GM21515 (cell line): ENCODE data around the gene ANKRD31.

ENCODE experiments used
- ATAC-seq: cut with Tn5 transposase; IDR thresholded peaks from one replicate; pipeline ENCODE4 v1.9.1; 2021; ENCODE audit not compliant: unreplicated experiment

Gene ANKRD31

DNA sequence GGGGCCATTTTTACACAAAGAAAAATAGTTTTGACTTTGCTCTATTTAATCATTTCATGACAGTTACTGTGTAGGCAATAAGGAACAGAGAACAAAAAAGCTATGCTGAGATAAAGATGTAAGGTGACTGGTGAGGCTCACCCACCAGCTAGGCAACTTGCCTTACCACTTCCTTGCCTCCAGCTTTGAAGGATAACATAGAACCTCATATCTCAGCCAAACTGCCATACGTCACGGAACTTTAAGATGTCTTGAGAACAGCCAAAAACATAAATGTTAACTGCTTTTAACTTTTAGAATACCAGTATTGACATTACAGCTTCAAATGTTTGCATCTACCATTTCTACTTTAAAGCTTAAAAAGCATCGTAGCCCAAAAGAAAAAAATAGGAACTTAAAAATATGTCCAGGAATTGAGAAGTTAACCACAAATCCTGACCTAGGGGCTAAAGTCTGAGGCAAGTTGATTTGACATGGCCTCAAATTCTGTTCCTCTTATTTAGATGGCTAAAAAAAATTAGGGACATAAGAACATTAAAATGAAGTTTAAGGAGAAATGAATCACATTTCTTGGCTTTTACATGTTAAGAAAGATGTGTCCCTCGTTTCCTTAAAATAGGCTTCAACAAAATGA is 176.6 kb downstream of the ANKRD31 start:
- ATAC-seq, result no peak

DNA sequence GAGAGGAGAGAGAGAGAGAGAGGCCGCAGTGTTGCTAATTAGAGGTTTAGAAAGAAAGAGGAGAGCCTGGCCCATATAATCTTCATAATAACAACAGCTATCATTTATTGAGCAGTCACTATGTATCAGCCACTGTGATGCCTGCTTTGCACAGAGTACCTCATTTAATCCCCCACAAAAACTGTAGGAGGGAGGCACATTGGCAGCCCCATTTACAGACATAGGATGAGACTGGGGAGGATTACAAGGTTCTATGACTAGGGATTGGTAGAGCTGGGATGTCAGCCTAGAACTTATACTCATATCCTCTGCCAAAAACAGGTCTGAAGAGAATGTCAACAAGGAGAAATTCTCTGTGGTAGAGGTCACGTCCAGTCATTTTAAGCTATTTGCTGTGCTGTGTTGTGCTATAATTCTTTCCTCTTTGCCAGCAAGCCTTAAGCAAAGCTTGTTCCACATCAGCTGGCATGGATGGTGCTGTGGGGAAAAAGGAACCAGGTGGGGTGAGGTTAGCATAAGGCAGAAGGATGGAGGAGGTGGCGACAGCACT is 177.6 kb downstream of the ANKRD31 start:
- ATAC-seq, result no peak

GRCh38 chr5:75057561-75057960 is 179.1 kb downstream of the ANKRD31 start:
- ATAC-seq, result no peak

- no peak for ATAC-seq
These were observed 180.9 kb downstream of the ANKRD31 start for GRCh38 chr5:75055727-75056144.

- ATAC-seq, result no peak
These were observed 182.3 kb downstream of the ANKRD31 start for GRCh38 chr5:75054134-75054930.

GRCh38 chr5:75053304-75054133 is 183.2 kb downstream of the ANKRD31 start:
- ATAC-seq, result no peak

- no peak for ATAC-seq
These were observed 183.7 kb downstream of the ANKRD31 start for GRCh38 chr5:75053054-75053303.

- no peak for ATAC-seq
These were observed 184.3 kb downstream of the ANKRD31 start, which contains the start of gene GCNT4 for GRCh38 chr5:75052192-75053053. GCNT4 (minus strand) TSS chr5:75052558; CDS start chr5:75030037, 22,521 bp downstream.

GRCh38 chr5:75051217-75051751 is 185.4 kb downstream of the ANKRD31 start:
- no peak for ATAC-seq

DNA sequence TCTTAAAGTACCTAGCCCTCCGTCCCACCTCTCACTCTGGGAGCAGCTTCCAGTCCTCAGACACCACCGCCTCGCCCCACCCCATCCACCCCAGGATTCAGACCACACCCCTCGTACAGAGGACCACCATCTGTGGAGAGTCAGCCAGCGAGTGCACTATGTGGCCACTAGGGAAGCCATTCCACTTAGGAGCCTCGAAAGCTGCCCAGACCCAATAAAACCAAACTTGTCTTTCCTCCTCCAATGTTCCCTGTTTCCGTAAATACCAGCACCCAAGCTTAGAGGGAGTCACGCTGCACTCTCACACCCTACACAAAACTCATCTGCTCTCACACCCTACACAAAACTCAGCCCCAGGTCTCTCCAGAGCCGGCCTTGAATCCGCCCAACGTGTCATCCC is 186.3 kb downstream of the ANKRD31 start:
- ATAC-seq, result no peak

DNA sequence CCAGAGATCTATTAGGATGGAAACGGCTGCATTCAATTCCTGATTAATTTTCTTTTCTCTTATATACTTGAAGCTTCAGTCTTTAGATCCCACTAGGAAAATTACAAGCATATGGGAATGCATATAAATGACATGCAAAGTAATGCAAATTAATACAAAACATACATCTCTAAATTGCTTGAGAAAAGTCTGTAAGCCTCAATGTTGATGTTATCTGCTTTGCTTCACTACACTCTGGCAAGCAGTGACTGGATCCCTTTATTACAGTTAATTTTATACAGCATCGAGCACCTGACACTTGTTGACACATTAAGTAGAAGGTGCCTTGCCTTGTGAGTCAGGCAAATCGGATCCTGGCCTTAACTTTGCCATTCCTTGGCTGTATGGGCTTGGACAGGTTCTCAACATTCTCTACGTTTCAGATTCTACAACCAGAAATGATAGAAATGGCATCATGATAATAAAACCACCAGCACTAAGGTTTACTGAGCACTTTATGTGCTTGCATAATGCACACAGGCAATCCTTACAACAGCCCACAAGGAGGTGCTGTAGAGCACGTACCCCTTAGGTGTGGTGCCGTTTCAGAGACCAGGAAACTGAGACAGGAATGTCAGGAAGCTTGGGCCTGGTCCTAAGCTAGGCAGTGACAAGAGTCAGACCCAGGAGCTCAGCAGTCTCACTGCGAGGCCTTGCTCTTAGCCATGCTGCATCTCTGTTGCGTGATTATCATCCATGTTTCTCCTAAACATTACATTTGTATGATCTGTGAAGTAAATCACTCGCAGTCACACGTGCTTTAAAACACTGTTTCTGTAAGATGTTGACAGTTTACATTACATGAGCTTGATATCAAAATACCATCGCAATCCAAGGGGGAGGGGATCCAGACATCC is 187.0 kb downstream of the ANKRD31 start:
- ATAC-seq, result no peak

GRCh38 chr5:75048457-75048953 is 188.2 kb downstream of the ANKRD31 start:
- ATAC-seq, result peak; percentile 48

- ATAC-seq, result no peak
These were observed 189.3 kb downstream of the ANKRD31 start for GRCh38 chr5:75047356-75047755.

DNA sequence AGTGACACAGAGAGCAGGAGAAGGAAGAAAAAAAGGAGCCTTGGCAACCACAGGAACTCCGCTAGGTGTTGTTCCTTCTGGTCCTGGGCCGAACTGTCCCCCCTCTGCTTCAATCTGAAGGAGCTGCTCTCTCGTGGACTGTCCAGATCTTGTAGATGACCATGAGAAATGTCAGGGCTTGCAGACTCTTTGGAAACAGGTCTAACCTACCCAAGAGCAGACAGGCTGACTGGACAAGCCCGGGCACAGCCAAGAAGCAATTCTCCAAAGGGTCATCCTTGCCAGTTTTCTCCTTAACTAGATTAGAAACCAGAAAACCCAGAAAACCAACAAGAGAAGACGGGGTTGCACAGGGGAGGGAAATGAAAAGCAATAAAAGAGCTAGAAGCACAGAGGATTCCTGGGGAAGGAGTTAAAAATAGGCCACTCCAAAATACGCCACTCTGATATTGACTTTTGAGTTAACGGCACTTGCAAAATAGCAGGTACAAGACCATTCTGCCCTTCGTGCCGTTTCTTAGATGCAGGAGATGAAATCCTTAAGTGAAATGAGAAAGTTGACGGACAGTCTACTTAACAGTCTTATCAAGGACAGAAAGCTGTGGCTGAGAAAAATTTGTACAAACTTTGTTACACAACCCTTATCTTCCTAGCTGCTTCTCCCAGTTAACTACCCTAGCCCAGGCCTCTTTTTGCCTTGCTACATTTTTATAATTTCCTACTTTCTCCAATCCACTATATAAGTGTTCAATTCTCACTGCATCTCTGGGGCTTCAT is 190.1 kb downstream of the ANKRD31 start:
- no peak for ATAC-seq

GRCh38 chr5:75045071-75045470 is 191.6 kb downstream of the ANKRD31 start:
- ATAC-seq, result no peak

GRCh38 chr5:75044406-75044805 is 192.3 kb downstream of the ANKRD31 start:
- ATAC-seq, result no peak

DNA sequence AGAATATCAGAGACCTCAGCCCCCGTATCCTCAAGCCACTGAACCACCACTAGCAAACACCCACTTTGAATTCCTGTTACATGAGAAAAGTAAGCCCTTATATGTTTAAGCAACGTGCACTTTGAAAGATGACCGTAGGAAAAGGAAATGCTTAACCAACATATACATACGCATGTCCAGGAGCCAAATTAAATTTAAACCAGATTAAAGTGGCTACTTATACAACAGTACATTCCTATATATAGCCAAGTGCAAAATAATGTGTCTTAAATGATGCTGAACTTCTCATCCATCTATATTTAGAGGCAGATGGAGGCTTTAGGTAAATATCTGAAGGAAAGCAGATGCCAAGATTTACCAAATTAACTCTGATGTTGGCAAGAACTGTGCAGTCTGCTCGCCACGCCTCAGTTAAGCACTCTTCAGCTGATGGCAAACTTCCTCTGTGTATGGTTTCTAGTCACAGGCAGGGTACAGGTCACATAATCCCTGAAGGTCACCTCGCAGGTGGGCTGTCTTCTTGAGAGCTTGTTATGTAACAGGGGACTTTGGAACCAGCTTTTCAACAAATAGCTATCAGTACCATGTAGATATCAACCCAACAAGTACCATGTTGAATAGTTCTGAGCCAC is 192.9 kb downstream of the ANKRD31 start:
- no peak for ATAC-seq

DNA sequence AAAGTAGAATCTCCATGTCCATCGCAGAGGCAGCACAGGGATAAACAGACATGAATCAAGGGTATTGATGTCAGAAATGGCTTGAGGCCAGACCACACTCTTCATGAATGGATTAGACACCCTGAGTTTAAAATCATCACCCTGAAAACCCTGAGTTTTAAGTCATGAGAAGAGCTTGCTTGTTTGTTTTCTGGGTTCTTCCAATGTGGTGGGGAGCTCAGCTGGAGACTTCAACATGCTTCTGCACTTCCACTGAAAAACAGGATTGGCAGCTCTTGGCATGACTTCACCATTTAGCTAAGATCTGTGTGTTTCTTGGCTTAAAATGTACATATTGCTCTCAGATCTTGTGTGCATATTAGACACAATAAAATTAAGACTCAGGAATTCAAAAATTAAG is 194.2 kb downstream of the ANKRD31 start:
- no peak for ATAC-seq
